ENCODE data around the gene MYO1E.

GRCh38 chr15:59186501-59186900 is 186.2 kb downstream of the MYO1E start:
- no peak for TF ChIP-seq CTCF (conservative IDR thresholded peaks at IDR 0.05; ENCODE audit: low read depth, low read length)
- TF ChIP-seq RAD21 (IDR thresholded peaks at IDR 0.05; ENCODE audit: low read length) = no peak
- TF ChIP-seq POLR2A (IDR thresholded peaks at IDR 0.05; ENCODE audit: low read depth, low read length) = no peak
- TF ChIP-seq USF2 (IDR thresholded peaks at IDR 0.05; ENCODE audit: low read depth, low read length) = no peak

Data from IMR-90 (cell line).